M059J (cell line): ENCODE measurements around the gene RASGRP3. TPM values are rescaled to one million over a fixed set of nuclear protein-coding genes. Genes with fewer than 3 reads are reported as not detected.
"Not testable (repeated sequence)": the region's sequence is repeated elsewhere in the genome, so short reads cannot be mapped to it uniquely, and the experiment has no call there.

Experiments
- DNase-seq: peaks from one replicate; pipeline ENCODE4 v3.0.0-alpha.2; 2012; ENCODE audit warnings: low read depth
- total RNA-seq: library from RNA; depleted of rRNA; stranded (reverse); fragments of >200 nt; shearing (Covaris generic); gene quantifications from 2 replicates; pipeline ENCODE4 v1.2.3, GENCODE V29; 2014; rRNA removed

RASGRP3 gene
- total RNA-seq = 24.5 and 26.4 TPM in 2 replicates

- peak; percentile 92 for DNase-seq
Measured at GRCh38 chr2:33476131-33476792, at the start of gene RASGRP3. RASGRP3 (plus strand) TSS chr2:33476649; CDS start chr2:33515137, 38,488 bp downstream.

GRCh38 chr2:33426666-33427231, 49.7 kb upstream of the RASGRP3 start:
- DNase-seq = peak; percentile 90

- no peak for DNase-seq
Measured at GRCh38 chr2:33430077-33430476, 46.4 kb upstream of the RASGRP3 start.

GRCh38 chr2:33430856-33431255, 45.6 kb upstream of the RASGRP3 start:
- DNase-seq = peak; percentile 42

- DNase-seq = no peak
Measured at GRCh38 chr2:33432871-33433270, 43.6 kb upstream of the RASGRP3 start.

GRCh38 chr2:33433279-33434235, 42.9 kb upstream of the RASGRP3 start:
- DNase-seq = no peak

- DNase-seq = no peak
Measured at GRCh38 chr2:33435518-33435917, 40.9 kb upstream of the RASGRP3 start.

- no peak for DNase-seq
Measured at GRCh38 chr2:33436083-33436482, 40.4 kb upstream of the RASGRP3 start.

GRCh38 chr2:33437297-33437696, 39.2 kb upstream of the RASGRP3 start:
- peak; percentile 96 for DNase-seq

- no peak for DNase-seq
Measured at GRCh38 chr2:33437815-33438214, 38.6 kb upstream of the RASGRP3 start.

GRCh38 chr2:33441235-33441810, 35.1 kb upstream of the RASGRP3 start:
- DNase-seq = peak; percentile 70

GRCh38 chr2:33442052-33442451, 34.4 kb upstream of the RASGRP3 start:
- not testable (repeated sequence) for DNase-seq

- DNase-seq = no peak
Measured at GRCh38 chr2:33442528-33443079, 33.8 kb upstream of the RASGRP3 start.

GRCh38 chr2:33443274-33443829, 33.1 kb upstream of the RASGRP3 start:
- no peak for DNase-seq

- DNase-seq = no peak
Measured at GRCh38 chr2:33444967-33445366, 31.5 kb upstream of the RASGRP3 start.

GRCh38 chr2:33448220-33448899, 28.1 kb upstream of the RASGRP3 start:
- peak; percentile 32 for DNase-seq

GRCh38 chr2:33451214-33451613, 25.2 kb upstream of the RASGRP3 start:
- no peak for DNase-seq

- DNase-seq = no peak
Measured at GRCh38 chr2:33451825-33452224, 24.6 kb upstream of the RASGRP3 start.

GRCh38 chr2:33452545-33452944, 23.9 kb upstream of the RASGRP3 start:
- DNase-seq = no peak

GRCh38 chr2:33453905-33454479, 22.5 kb upstream of the RASGRP3 start:
- no peak for DNase-seq
